Ovary (tissue), 3 donors: ENCODE results near the gene RIPOR2.

Experiments
- CTCF ChIP-seq, 3 donors: fragments of 450-650 bp in 2 of 3; fragments of 200-600 bp in 1 of 3; IDR thresholded peaks; one replicate each; pipeline versions ENCODE4 v1.5.1 to v1.8.0; 2016 to 2022; ENCODE audit warnings: antibody characterized with exemption in 3 of 3, mild to moderate bottlenecking in 1 of 3
- POLR2A ChIP-seq: fragments of 450-650 bp; IDR thresholded peaks from one replicate; pipeline ENCODE4 v1.6.1; 2017; ENCODE audit warnings: antibody characterized with exemption, mild to moderate bottlenecking, moderate library complexity
- donor health status: DM: no; HTN: no; CAD: no.

- no peak for TF ChIP-seq CTCF (IDR thresholded peaks at IDR 0.05)
- no peak for TF ChIP-seq POLR2A
These were observed 140.7 kb downstream of the RIPOR2 start for GRCh38 chr6:24795106-24795505.
